Hindlimb muscle (tissue), 1 donor: Measurements from ENCODE around the gene TTC27. TPM values are rescaled to one million over a fixed set of nuclear protein-coding genes. Genes with fewer than 3 reads are reported as not detected.
"Not testable (repeated sequence)": the region's sequence is repeated elsewhere in the genome, so short reads cannot be mapped to it uniquely, and the experiment has no call there.

Experiments
- DNase-seq: peaks from one replicate; pipeline ENCODE4 v3.0.0-alpha.2; 2013
- polyA plus RNA-seq: library from polyadenylated mRNA; unstranded; fragments of 120-200 nt; gene quantifications from one replicate; pipeline ENCODE4 v1.2.1, GENCODE V29; 2013; ENCODE audit not compliant: insufficient read length

Gene TTC27
- polyA plus RNA-seq, 1 donor = 17.5 TPM

- DNase-seq = no peak
Measured at GRCh38 chr2:32810909-32811495, 183.2 kb downstream of the TTC27 start.

DNA sequence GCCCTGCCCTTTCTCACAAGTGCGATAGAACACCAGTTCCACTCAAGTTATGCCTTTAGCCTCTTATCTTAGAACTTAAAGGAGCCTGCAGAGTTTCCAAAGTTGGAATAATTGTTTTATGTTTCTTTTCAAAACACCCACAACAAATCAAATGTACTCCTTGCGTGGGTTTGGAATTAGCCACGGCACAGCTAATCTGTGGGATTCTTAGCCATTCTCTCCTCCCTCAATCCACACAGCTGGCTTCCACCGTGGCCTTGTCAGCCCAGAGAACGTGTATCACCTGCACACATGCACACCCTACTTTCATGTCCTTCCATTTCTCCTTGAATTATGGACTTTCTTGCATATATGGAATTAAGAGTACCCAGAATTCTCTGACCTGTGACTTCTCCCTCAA lies 183.8 kb downstream of the TTC27 start:
- DNase-seq = no peak

DNA sequence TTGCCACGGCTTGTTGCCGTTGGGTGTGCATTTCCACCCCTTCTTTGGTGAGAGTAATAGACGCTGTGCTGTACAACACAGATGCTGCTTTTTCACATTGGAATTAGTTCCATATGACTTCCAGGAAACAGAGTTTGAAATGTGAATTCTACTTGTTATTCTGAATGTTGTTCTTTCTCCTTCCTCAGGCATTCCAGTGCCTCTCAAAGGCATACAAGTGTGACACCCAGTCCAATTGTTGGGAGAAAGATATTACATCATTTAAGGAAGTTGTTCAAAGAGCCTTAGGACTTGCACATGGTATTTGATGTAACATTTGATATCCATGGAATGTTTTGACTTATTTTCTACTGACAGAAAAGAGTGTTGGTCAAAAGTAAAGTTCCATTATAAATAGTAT lies 184.5 kb downstream of the TTC27 start:
- DNase-seq = no peak

- DNase-seq = no peak
Measured at GRCh38 chr2:32820088-32820487, 192.2 kb downstream of the TTC27 start.

GRCh38 chr2:32820701-32821100 lies 192.9 kb downstream of the TTC27 start:
- DNase-seq = no peak

DNA sequence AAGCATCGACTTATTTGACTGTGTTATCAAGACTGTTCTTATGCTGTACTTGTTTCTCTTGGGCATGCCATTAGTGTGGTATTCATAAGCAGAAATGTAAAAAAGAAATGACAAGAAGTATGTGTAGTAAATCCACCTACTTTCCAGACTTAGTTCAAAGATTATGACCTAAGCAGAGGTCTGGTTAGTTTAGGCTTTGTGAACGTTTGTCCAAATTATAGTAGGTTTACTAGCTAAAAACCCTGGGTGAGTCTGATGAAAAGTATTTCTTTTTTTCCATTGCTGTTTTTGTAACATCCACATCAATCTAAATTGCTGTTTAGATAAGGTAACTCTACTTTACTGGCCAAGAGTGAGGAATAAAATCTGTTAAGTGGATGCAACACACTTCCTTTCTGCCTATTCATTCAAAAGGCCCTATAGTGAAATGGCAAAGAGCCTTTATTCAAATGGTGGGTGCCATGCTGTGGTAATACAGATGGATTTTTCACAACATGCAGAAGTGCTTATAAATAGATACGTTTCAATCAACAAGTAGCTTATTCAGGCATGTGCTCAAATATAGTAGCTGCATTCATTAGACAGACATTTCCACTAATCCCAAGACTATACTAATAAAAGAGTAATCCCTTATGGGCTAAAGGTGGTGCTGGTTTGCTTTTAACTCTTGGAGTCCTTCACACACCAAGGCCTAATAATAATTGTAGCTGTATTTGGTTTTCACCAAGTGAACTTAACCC lies 196.4 kb downstream of the TTC27 start:
- no peak for DNase-seq

- DNase-seq = peak; percentile 37
Measured at GRCh38 chr2:32825291-32825712, 197.5 kb downstream of the TTC27 start.

DNA sequence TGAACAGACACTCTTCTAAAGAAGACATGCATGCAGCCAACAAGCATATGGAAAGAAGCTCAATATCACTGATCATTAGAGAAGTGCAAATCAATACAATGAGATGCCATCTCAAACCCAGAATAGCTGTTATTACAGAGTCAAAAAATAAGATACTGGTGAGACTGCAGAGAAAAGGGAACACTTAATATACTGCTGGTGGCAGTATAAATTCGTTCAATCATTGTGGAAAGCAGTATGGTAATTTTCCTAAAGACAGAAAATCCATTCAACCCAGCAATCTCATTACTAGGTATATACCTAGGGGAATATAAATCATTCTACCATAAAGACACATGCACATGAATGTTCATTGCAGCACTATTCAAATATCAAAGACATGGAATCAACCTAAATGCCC lies 202.3 kb downstream of the TTC27 start:
- no peak for DNase-seq

DNA sequence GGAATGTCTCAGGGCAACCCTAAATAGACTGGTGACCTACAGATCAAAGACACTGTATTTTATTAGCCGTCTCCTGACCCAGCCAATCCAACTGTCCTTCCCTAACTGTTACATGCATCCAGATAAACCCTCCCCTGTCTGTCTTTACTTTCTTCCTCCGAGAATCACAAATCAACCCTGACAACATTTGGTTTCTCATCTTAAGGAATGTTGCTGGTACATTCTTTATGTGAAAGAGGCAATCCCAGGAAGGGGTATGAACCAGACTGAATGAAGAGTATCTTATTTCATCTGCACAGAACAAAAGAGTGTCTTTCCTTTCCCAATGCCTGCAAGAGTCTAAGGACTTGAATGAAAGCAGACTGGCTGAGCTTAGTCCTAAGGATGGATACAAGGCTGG lies 205.0 kb downstream of the TTC27 start:
- DNase-seq = no peak

DNA sequence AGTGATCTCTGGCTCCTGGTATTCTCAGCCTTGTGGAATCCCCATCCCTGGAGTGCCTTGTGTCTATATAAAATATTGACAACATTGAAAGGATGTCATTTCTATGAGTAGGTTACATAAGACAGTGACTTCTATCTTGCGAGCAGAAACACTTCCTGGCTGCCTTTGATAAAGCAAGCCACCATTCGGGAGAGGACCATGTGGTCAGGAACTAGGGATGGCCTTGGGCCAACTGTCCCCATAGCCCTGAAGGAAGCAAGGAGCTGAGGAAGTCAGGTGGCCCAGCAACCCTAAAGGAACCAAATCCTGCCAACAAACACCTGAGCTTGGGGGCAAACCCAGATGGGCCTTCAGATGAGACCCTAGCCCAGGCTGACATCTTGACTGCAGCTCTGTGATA lies 205.9 kb downstream of the TTC27 start:
- DNase-seq = no peak

DNA sequence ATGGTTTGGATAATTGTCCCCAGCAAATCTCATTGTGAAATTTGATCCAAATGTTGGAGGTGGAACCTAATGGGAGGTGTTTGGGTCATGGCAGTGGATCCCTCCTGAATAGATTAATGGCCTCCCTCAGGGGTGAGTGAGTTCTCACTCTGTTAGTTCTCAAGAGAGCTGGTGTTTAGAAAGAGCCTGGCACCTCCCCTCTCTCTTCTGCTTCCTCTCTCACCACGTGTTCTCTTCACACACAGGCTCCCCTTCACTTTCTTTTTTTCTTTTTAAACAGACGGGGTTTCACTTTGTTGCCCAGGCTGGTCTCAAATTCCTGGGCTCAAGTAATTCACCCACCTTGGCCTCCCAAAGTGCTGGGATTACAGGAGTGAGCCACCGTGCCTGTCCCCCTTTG lies 207.3 kb downstream of the TTC27 start:
- no peak for DNase-seq

DNA sequence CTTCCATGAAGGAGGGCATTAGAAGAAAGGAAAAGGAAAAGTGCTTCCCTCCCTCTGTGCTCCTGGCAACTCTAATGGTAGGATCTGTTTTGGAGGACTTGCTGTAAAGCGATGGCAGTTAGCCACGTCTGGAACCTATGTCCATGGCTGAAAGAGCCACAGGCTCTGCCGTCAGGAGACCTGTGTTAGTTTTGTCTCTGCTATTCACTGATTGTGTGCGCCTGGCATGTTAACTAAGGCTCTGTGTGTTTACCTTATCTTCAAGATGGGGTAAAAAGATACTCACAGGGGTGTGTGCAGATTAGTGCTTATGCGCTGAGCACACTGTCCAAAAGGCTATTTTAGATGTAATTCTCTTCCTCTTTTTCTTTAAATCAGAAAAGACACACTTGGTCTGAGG lies 209.1 kb downstream of the TTC27 start:
- peak; percentile 38 for DNase-seq

DNA sequence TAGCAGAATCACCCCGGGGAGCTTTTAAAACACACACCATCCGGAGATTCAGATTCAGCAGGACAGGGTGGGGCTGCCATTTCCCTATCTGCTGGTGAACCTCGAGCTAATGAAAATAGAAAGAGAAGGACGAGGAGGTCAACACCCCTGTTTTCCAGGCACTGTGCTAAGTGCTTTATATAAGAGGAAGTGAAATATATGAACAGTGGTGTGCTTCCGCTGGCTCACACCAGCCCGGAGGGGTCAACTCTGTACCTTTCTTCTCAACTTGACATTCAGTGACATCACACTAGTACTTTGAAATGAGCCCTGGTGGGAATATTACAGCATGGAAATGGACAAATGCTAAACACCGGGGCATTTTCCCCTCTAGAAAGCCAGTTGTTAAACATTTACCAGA lies 210.6 kb downstream of the TTC27 start:
- DNase-seq = no peak

DNA sequence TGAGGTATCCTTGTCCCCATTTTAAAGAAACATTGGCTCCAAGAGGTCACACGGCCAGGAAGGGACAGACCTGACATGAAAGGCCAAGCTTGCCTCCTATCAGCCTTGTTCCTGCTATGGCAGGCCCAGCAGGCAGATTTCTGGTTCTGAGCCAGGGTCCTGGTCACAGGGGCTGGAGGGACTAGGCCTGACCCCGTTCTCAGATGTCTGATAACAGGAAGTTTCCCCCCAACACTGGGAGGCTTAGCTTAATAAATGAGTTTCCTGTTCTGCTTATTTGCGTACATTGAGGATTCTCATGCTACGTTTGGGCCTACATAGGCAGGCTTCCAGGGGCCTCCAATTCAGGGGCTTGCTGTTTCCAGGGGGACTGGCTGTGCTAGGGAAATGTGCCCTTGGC lies 211.1 kb downstream of the TTC27 start:
- DNase-seq = no peak

- DNase-seq = no peak
Measured at GRCh38 chr2:32841931-32842898, 214.4 kb downstream of the TTC27 start.

DNA sequence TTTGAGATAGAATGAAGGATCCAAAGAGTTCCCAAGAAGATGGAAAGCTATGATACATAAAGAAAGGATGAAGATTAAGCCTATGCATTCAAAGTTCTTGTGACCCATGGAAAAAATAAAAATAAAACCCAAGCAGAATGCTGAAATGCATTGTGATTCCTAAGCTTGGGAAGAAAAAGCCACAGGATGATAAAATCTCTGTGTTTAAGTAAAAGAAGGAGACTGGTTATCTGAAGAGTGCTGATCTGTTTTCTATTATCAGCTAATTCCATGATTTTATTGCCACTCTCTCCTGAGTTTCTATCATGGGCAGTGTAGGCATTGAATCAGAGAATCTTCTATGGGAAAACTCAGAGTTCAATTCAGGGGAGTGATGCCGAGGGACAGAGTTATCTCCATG lies 215.8 kb downstream of the TTC27 start:
- no peak for DNase-seq

DNA sequence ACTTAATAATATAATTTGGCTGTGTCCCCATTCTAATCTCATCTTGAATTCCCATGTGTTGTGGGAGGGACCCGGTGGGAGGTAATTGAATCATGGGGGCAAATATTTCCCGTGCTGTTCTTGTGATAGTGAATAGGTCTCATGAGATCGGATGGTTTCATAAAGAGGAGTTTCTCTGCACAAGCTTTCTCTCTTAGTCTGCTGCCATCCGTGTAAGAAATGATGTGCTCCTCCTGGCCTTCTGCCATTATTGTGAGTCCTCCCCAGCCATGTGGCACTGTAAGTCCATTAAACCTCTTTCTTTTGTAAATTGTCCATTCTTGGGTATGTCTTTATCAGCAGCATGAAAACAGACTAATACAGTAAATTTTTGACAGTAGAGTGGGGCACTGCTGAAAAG lies 216.4 kb downstream of the TTC27 start:
- DNase-seq = no peak

DNA sequence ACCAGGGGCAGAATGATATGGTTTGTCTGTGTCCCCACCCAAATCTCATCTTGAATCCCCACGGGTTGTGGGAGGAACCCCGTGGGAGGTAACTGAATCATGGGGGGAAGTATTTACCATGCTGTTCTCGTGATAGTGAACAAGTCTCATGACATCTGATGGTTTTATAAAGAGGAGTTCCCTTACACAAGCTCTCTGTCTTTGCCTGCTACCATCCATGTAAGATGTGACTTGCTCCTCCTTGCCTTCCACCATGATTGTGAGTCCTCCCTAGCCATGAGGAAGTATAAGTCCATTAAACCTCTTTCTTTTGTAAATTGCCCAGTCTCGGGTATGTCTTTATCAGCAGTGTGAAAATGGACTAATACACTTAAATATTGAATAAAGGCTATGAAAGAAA lies 218.4 kb downstream of the TTC27 start:
- not testable (repeated sequence) for DNase-seq

GRCh38 chr2:32847734-32848133 lies 219.9 kb downstream of the TTC27 start:
- DNase-seq = no peak

GRCh38 chr2:32849456-32850194 lies 221.8 kb downstream of the TTC27 start:
- DNase-seq = no peak

DNA sequence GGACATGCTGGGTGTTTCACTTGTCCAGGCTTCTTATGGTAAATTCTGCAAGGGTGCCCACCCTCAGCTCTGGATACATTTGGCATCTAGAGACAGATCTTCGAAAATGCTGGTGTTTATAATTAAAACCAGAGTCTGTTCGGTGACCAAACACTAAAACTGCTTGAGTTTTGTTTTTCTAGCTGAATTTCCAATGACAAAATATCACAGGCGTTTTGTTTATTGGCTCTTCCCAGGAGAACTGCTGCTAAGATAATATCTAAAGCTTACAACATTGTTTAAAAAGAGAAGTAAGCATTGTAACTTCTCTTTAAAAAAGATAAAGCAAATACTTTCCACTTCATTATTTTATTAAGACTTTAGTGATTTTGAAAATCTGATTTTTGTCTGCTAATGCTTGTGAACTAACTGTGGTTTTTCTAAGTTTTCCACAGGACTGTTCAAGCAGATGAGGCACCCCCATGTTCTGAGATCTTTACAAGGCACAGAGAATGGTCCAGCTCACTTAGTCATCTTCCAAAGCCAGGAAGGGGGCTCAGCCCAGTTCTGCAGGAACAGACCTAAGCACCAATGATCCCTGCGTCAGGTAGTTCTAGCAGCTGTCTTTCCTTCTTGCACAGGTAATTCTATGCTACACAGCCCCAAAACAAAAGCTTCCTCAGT lies 224.1 kb downstream of the TTC27 start:
- no peak for DNase-seq

DNA sequence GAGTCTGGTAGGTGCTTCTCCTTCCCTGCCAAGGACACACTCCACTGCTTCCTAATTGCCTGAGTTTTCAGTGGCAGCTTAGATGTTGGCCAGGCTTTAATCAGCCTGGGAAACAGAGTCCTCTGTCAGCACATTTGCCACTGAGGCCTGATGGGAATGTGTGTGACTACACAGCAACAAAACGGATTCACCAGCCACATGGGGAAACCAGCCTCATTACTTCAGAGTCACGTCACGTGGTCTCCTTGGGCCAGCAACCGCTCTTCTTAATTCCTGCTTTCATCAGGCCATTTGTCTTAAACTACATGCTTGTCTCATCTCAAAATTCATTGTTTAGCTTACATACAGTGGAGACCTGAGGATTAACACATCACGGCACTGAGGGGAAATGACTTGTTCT lies 225.0 kb downstream of the TTC27 start:
- no peak for DNase-seq
